ENCODE measurements around the gene POLN. TPM values are rescaled to one million over a fixed set of nuclear protein-coding genes. Genes with fewer than 3 reads are reported as not detected.

The POLN gene
- total RNA-seq, 1 experiment from 2014 or later = not detected

GRCh38 chr4:2268357-2269205, 26.7 kb upstream of the POLN start:
- H3K9me3 ChIP-seq = no peaks in the 10 kb centered on the region
- no peaks in the 10 kb centered on the region for H3K36me3 ChIP-seq
- no peak for DNase-seq
- no peak overlapping the region for H3K4me3 ChIP-seq
- H3K27me3 ChIP-seq = no peaks in the 10 kb centered on the region

- no peaks in the 10 kb centered on the region for H3K36me3 ChIP-seq
- H3K4me3 ChIP-seq = no peak overlapping the region
- no peaks in the 10 kb centered on the region for H3K9me3 ChIP-seq
- DNase-seq = no peak
- H3K27me3 ChIP-seq = no peaks in the 10 kb centered on the region
These were observed 25.9 kb upstream of the POLN start for GRCh38 chr4:2267841-2268240.

GRCh38 chr4:2267320-2267811, 25.4 kb upstream of the POLN start:
- H3K9me3 ChIP-seq = no peaks in the 10 kb centered on the region
- no peak overlapping the region for H3K4me3 ChIP-seq
- DNase-seq = no peak
- H3K36me3 ChIP-seq = no peaks in the 10 kb centered on the region
- H3K27me3 ChIP-seq = no peaks in the 10 kb centered on the region

GRCh38 chr4:2266821-2267220, 24.9 kb upstream of the POLN start:
- Histone ChIP-seq H3K9me3 (no peaks in the 10 kb centered on the region), H3K36me3 (no peaks in the 10 kb centered on the region), H3K27me3 (no peaks in the 10 kb centered on the region), H3K4me3 (no peak overlapping the region)
- DNase-seq = no peak

GRCh38 chr4:2266181-2266580, 24.3 kb upstream of the POLN start:
- DNase-seq = peak; percentile 87
- no peak overlapping the region for H3K4me3 ChIP-seq

GRCh38 chr4:2265113-2266110, 23.5 kb upstream of the POLN start:
- no peak overlapping the region for H3K4me3 ChIP-seq
- H3K9me3 ChIP-seq = no peaks in the 10 kb centered on the region
- no peak for DNase-seq
- H3K36me3 ChIP-seq = no peaks in the 10 kb centered on the region
- H3K27me3 ChIP-seq = no peaks in the 10 kb centered on the region

More at GRCh38 chr4:2266181-2266580, 24.3 kb upstream of the POLN start:
- Histone ChIP-seq H3K36me3 (no peaks in the 10 kb centered on the region), H3K27me3 (no peaks in the 10 kb centered on the region), H3K9me3 (no peaks in the 10 kb centered on the region)

GRCh38 chr4:2264481-2265041, 22.6 kb upstream of the POLN start:
- H3K9me3 ChIP-seq = no peaks in the 10 kb centered on the region

GRCh38 chr4:2263926-2264321, 22.0 kb upstream of the POLN start:
- H3K36me3 ChIP-seq = no peaks in the 10 kb centered on the region
- H3K9me3 ChIP-seq = no peaks in the 10 kb centered on the region
- no peak for DNase-seq
- no peak overlapping the region for H3K4me3 ChIP-seq
- no peaks in the 10 kb centered on the region for H3K27me3 ChIP-seq

More at GRCh38 chr4:2264481-2265041, 22.6 kb upstream of the POLN start:
- DNase-seq = no peak
- Histone ChIP-seq H3K27me3 (no peaks in the 10 kb centered on the region), H3K4me3 (no peak overlapping the region), H3K36me3 (no peaks in the 10 kb centered on the region)

GRCh38 chr4:2262944-2263250, 21.0 kb upstream of the POLN start:
- no peak for DNase-seq
- no peaks in the 10 kb centered on the region for H3K36me3 ChIP-seq
- no peaks in the 10 kb centered on the region for H3K9me3 ChIP-seq
- H3K27me3 ChIP-seq = no peaks in the 10 kb centered on the region
- peak overlapping the region; percentile 66 for H3K4me3 ChIP-seq

- H3K4me3 ChIP-seq = peak overlapping the region; percentile 66
- no peaks in the 10 kb centered on the region for H3K9me3 ChIP-seq
- no peaks in the 10 kb centered on the region for H3K27me3 ChIP-seq
- no peaks in the 10 kb centered on the region for H3K36me3 ChIP-seq
- DNase-seq = peak; percentile 99
These were observed 20.4 kb upstream of the POLN start for GRCh38 chr4:2262145-2262943.

- no peaks in the 10 kb centered on the region for H3K9me3 ChIP-seq
- DNase-seq = no peak
- H3K27me3 ChIP-seq = no peaks in the 10 kb centered on the region
- H3K36me3 ChIP-seq = no peaks in the 10 kb centered on the region
- H3K4me3 ChIP-seq = peak within 1 kb of the TSS; percentile 69
These were observed 19.9 kb upstream of the POLN start, which contains the start of gene MXD4 for GRCh38 chr4:2261853-2262144. Gene MXD4 (minus strand): TSS chr4:2262109. CDS start chr4:2261980, 129 bp downstream.

- peak; percentile 50 for DNase-seq
- H3K9me3 ChIP-seq = no peaks in the 10 kb centered on the region
- no peaks in the 10 kb centered on the region for H3K27me3 ChIP-seq
- peak overlapping the region; percentile 69 for H3K4me3 ChIP-seq
- no peaks in the 10 kb centered on the region for H3K36me3 ChIP-seq
These were observed 19.4 kb upstream of the POLN start for GRCh38 chr4:2261110-2261852.

- H3K9me3 ChIP-seq = no peaks in the 10 kb centered on the region
These were observed 18.6 kb upstream of the POLN start for GRCh38 chr4:2260344-2261109.

GRCh38 chr4:2259541-2260343, 17.8 kb upstream of the POLN start:
- no peak for DNase-seq
- Histone ChIP-seq H3K9me3 (no peaks in the 10 kb centered on the region), H3K27me3 (no peaks in the 10 kb centered on the region), H3K4me3 (no peak overlapping the region), H3K36me3 (no peaks in the 10 kb centered on the region)

More at GRCh38 chr4:2260344-2261109, 18.6 kb upstream of the POLN start:
- DNase-seq = no peak
- Histone ChIP-seq H3K36me3 (no peaks in the 10 kb centered on the region), H3K27me3 (no peaks in the 10 kb centered on the region), H3K4me3 (peak overlapping the region; percentile 69)
